Measurements from ENCODE around the gene PPP2R5C. TPM values are rescaled to one million over a fixed set of nuclear protein-coding genes. Genes with fewer than 3 reads are reported as not detected.

Gene PPP2R5C
- total RNA-seq, 1 donor from 2014 or later = 125 TPM

DNA sequence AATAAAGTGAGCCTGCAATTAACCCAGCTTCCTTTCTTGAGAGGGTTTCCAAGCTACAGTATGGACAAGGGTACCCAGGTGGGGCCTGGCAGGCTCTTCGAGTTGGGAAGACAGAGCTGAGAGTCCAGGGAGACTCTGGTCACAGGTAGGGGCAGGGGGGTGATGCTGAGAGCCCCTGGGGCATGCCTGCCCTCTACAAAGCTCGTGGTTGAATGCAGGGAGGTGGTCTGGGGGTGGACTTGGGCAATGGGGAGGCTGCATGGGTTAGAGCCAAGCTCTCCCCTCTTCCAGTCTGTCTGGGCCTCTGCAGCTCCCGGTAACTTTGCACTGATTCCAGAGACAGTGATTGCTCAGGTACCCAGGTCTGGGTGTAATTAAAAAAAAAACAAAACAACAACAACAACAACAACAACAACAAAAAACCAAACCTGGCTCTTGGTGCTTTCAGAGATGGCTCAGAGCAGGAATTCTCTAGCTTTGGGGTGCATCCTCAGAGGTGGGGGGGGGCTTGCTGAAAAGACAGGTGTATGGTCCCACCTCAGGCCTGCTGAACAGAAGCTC is 30.8 kb upstream of the PPP2R5C start:
- no peak overlapping the region for H3K4me3 Mint-ChIP-seq
- no peak for TF ChIP-seq CTCF (IDR thresholded peaks at IDR 0.05; ENCODE audit: unreplicated experiment)
- no peaks in the 10 kb centered on the region for H3K9me3 Mint-ChIP-seq
- H3K27me3 Mint-ChIP-seq (ENCODE audit: low read depth) = no peaks in the 10 kb centered on the region
- peaks cover 5% of the 10 kb centered on the region for H3K4me1 Mint-ChIP-seq
- H3K36me3 Mint-ChIP-seq = no peaks in the 10 kb centered on the region
- DNase-seq (ENCODE audit: low spot score in 2 of 2, unreplicated experiment in 2 of 2) = no peak
- H3K27ac Mint-ChIP-seq = no peak overlapping the region

DNA sequence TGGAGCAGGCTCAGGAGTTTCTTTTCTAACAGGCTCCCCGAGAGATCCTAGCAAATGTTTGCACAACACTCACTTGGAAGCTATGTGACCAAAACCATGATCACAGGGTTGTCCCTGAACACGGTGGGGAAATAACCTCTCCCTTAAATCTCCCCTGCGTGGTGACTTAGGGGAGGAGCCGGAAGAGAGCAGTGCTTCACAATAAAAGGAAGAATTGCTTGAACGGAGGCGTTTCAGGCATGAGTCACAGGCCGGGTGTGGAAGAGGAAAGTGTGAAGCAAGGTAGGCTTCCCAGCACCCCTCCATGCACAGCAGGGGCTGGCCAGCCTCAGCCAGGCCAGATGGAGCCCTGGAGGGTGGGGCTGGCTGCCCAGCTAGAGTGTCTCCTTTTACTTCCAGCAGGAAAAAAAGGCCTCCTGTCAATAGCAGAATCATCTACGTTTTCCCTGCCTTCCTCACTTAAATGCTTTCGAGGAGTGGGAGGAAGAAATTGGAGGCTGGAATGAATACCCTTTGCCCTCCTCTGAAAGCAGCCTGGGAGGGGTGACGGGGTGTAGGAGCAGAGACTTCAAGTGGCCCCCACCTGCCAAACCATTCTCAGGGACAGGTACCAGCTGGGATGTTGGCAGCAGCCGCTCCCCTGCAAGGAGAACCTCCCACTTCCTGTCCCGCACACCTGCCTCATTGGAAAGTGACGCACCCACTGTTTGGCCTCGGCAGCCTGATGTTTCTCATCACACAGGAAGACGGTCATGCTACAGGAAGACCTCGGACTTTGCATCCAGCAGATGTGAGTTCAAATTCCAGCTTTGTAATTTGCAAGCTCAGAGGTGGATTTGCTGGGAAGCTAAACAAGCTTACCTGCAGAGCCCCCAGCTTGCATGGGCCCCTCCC is 30.1 kb upstream of the PPP2R5C start:
- no peak for DNase-seq (ENCODE audit: low spot score in 2 of 2, unreplicated experiment in 2 of 2)
- H3K9me3 Mint-ChIP-seq = no peaks in the 10 kb centered on the region
- H3K27me3 Mint-ChIP-seq (ENCODE audit: low read depth) = no peaks in the 10 kb centered on the region
- peaks cover 5% of the 10 kb centered on the region for H3K4me1 Mint-ChIP-seq
- no peak overlapping the region for H3K4me3 Mint-ChIP-seq
- no peak for TF ChIP-seq CTCF (IDR thresholded peaks at IDR 0.05; ENCODE audit: unreplicated experiment)
- no peak overlapping the region for H3K27ac Mint-ChIP-seq
- no peaks in the 10 kb centered on the region for H3K36me3 Mint-ChIP-seq

DNA sequence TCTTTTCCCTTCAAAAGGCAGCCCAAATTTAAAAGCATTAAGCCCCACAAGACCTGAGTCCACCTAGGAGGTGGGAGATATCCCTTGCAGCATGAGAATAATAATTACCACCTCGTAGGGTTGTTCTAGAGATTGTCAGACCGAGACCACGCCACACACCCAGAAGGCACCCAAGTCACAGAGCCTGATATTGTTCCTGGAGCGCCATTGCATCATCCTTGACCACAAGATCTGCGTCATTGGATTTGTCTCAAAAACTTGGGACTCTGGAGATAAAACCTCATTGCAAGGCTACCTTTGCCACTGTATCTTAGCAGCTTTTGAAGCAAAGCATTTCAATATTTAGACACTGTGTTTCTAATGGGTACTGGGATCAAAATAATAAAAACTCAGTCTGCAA is 29.4 kb upstream of the PPP2R5C start:
- no peak for TF ChIP-seq CTCF (IDR thresholded peaks at IDR 0.05; ENCODE audit: unreplicated experiment)
- DNase-seq (ENCODE audit: low spot score in 2 of 2, unreplicated experiment in 2 of 2) = no peak
- Mint-ChIP-seq H3K4me1 (peaks cover 5% of the 10 kb centered on the region), H3K27ac (no peak overlapping the region), H3K4me3 (no peak overlapping the region), H3K36me3 (no peaks in the 10 kb centered on the region), H3K9me3 (no peaks in the 10 kb centered on the region), H3K27me3 (ENCODE audit: low read depth) (no peaks in the 10 kb centered on the region)

- Mint-ChIP-seq H3K4me3 (no peak overlapping the region), H3K27ac (no peak overlapping the region), H3K9me3 (no peaks in the 10 kb centered on the region), H3K27me3 (ENCODE audit: low read depth) (no peaks in the 10 kb centered on the region), H3K36me3 (no peaks in the 10 kb centered on the region), H3K4me1 (peaks cover 5% of the 10 kb centered on the region)
- no peak for DNase-seq (ENCODE audit: low spot score in 2 of 2, unreplicated experiment in 2 of 2)
- TF ChIP-seq CTCF (IDR thresholded peaks at IDR 0.05; ENCODE audit: unreplicated experiment) = no peak
Measured at GRCh38 chr14:101733211-101733610, 28.3 kb upstream of the PPP2R5C start.

GRCh38 chr14:101734246-101734847 is 27.2 kb upstream of the PPP2R5C start:
- H3K27me3 Mint-ChIP-seq (ENCODE audit: low read depth) = no peaks in the 10 kb centered on the region
- H3K9me3 Mint-ChIP-seq = no peaks in the 10 kb centered on the region
- peaks cover 5% of the 10 kb centered on the region for H3K4me1 Mint-ChIP-seq
- no peak for TF ChIP-seq CTCF (IDR thresholded peaks at IDR 0.05; ENCODE audit: unreplicated experiment)
- DNase-seq (ENCODE audit: low spot score in 2 of 2, unreplicated experiment in 2 of 2) = no peak
- H3K4me3 Mint-ChIP-seq = no peak overlapping the region
- no peaks in the 10 kb centered on the region for H3K36me3 Mint-ChIP-seq
- H3K27ac Mint-ChIP-seq = no peak overlapping the region
